Activated B cell treated with CpG ODN at 0.5 μM for 24 hours (primary cell): ENCODE measurements around the gene NQO2. TPM values are rescaled to one million over a fixed set of nuclear protein-coding genes. Genes with fewer than 3 reads are reported as not detected.

ENCODE experiments used
- ATAC-seq: fragments of 200-7000 bp; cut with Tn5 transposase; one replicate; pipeline ENCODE4 v1.10.0; 2021; ENCODE audit warnings: low read depth, mild to moderate bottlenecking, moderate library complexity
- CTCF ChIA-PET: fragments of 350-600 bp; sonication (Branson Sonifier 250); formaldehyde crosslinking; loops from one replicate; lab custom pipeline; 2021; ENCODE audit warnings: antibody characterized with exemption; lab: Charles Lee
- POLR2A ChIA-PET: fragments of 350-600 bp; sonication (Branson Sonifier 250); formaldehyde crosslinking; loops from one replicate; lab custom pipeline; 2021; ENCODE audit warnings: antibody characterized with exemption; lab: Charles Lee
- DNase-seq: peaks from one replicate; pipeline ENCODE4 v3.0.0; 2022
- H3K27ac Mint-ChIP-seq: one replicate; pipeline ENCODE4 v1.8.0; 2020; ENCODE audit warnings: mixed read lengths
- H3K27me3 Mint-ChIP-seq: one replicate; pipeline ENCODE4 v1.8.0; 2021; ENCODE audit warnings: mixed read lengths
- H3K36me3 Mint-ChIP-seq: one replicate; pipeline ENCODE4 v1.8.0; 2021; ENCODE audit warnings: low read depth, mixed read lengths
- H3K4me1 Mint-ChIP-seq: one replicate; pipeline ENCODE4 v1.8.0; 2021; ENCODE audit warnings: mixed read lengths
- H3K4me3 Mint-ChIP-seq: one replicate; pipeline ENCODE4 v1.8.0; 2020; ENCODE audit warnings: mild to moderate bottlenecking, mixed read lengths
- H3K9me3 Mint-ChIP-seq: one replicate; pipeline ENCODE4 v1.8.0; 2020; ENCODE audit warnings: mixed read lengths
- intact Hi-C: fragments of 100-400 bp; cut with micrococcal nuclease; formaldehyde crosslinking; loops from one replicate; pipeline ENCODE4 v1.15.1; 2024
- total RNA-seq: library from RNA; stranded (reverse); gene quantifications from 2 replicates; pipeline ENCODE4 v1.2.3, GENCODE V29; 2022
- TF ChIP-seq, protein P1 (sequence below): fragments of 200-600 bp; IDR thresholded peaks from one replicate; pipeline ENCODE4 v1.8.0; 2022; ENCODE audit warnings: antibody characterized with exemption, mild to moderate bottlenecking

NQO2 gene
- total RNA-seq, 1 donor from 2014 or later = 12.3 TPM

DNA sequence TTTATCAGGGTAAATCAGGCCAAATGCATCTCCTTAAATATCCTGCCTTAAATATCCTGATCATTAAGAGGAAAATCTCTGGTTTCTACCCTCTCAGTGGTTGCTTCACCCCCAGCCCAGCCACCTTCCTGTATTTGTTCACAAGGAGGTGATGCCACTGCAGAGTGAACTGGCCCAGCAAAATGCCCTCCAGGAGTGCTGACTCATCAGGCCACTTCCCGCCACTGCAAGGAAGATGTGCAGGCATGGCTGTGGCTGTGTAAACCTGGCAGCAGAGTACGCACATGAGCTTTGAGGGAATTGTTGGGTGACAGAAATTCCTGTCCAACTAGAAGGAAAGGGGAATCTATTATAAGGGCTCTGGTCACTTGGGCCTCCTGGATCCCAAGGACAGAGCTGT, 13.8 kb downstream of the NQO2 start:
- ChIA-PET CTCF (no interaction called here), POLR2A (interaction anchor here (1.5 kb wide), 1 partner anchor 10 kb away, joined by 3 read pairs; no protein-coding TSS in a partner anchor)
- TF ChIP-seq, protein P1, sequence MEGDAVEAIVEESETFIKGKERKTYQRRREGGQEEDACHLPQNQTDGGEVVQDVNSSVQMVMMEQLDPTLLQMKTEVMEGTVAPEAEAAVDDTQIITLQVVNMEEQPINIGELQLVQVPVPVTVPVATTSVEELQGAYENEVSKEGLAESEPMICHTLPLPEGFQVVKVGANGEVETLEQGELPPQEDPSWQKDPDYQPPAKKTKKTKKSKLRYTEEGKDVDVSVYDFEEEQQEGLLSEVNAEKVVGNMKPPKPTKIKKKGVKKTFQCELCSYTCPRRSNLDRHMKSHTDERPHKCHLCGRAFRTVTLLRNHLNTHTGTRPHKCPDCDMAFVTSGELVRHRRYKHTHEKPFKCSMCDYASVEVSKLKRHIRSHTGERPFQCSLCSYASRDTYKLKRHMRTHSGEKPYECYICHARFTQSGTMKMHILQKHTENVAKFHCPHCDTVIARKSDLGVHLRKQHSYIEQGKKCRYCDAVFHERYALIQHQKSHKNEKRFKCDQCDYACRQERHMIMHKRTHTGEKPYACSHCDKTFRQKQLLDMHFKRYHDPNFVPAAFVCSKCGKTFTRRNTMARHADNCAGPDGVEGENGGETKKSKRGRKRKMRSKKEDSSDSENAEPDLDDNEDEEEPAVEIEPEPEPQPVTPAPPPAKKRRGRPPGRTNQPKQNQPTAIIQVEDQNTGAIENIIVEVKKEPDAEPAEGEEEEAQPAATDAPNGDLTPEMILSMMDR = no peak
- Mint-ChIP-seq H3K4me3 (no peak overlapping the region), H3K36me3 (peaks cover 56% of the 10 kb centered on the region), H3K27me3 (no peaks in the 10 kb centered on the region), H3K9me3 (peaks cover 24% of the 10 kb centered on the region), H3K27ac (no peak overlapping the region), H3K4me1 (no peaks in the 10 kb centered on the region)
- intact Hi-C loops = no loop called here
- no peak for ATAC-seq
- DNase-seq = no peak

DNA sequence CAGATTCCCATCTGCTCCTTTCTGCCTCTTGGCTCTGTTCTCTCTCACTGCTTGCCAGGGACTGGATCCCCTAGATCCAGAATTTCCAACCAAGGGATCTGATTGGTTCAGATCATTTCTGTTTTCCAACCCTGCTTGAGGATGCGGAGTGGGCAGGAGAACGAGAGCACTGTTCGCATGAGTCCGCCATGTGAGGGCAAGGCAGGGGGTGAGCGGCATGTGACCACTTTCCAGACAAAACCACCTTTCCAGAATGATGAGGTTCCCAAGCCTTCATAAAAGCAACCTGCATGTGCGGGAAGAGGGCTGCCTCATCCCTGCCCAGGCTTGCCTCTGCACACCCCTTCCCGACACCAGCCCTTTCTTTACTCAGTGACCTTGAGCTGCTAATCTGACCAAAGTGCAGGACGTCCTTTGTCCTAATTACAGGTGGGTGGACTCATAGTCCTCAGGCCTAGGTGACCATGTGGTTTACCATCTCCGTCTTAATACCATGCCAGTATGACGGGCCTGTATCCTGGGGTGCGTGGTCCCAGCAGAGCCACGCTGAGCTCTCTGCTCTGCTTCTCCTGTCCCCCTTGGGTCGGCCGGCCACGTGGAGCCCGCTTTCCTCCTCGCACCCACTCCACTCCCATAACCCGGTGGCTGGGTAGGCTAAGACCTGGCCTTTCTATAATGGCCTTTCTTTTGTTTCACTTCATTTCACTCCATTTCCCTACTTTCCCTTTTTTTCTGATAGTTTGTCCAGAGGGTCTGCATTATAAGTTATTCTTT, 14.4 kb downstream of the NQO2 start:
- CTCF ChIA-PET = no interaction called here
- no peak overlapping the region for H3K27ac Mint-ChIP-seq
- DNase-seq (no peak), ATAC-seq (no peak)
- H3K4me1 Mint-ChIP-seq = no peaks in the 10 kb centered on the region
- POLR2A ChIA-PET = interaction anchor here (1.5 kb wide), 1 partner anchor 10 kb away, joined by 3 read pairs; no protein-coding TSS in a partner anchor
- peaks cover 51% of the 10 kb centered on the region for H3K36me3 Mint-ChIP-seq
- H3K27me3 Mint-ChIP-seq = no peaks in the 10 kb centered on the region
- intact Hi-C loops = no loop called here
- TF ChIP-seq, protein P1 = no peak
- peaks cover 24% of the 10 kb centered on the region for H3K9me3 Mint-ChIP-seq
- no peak overlapping the region for H3K4me3 Mint-ChIP-seq

DNA sequence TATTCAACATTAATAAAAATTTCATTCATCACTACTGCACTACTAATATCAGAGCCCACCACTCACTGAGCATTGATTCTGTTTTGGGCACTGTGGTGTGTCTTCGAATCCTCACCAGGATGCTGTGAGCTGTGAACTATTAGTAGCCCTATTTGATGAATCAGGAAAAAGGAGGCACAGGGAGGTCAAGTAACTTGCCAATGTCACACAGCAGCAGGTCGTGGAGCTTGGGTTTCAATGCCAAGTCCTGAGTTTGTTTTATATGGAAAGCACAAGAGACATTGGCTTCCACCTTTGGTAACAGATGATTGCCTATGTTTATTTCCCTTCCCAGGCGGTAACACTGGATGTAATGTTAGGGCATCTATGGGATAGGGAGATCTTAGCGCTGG, 15.0 kb downstream of the NQO2 start:
- Mint-ChIP-seq H3K4me1 (no peaks in the 10 kb centered on the region), H3K36me3 (peaks cover 49% of the 10 kb centered on the region), H3K27me3 (no peaks in the 10 kb centered on the region), H3K27ac (no peak overlapping the region), H3K4me3 (no peak overlapping the region), H3K9me3 (peaks cover 24% of the 10 kb centered on the region)
- ChIA-PET POLR2A (interaction anchor here (1.5 kb wide), 1 partner anchor 9 kb away, joined by 3 read pairs; no protein-coding TSS in a partner anchor), CTCF (no interaction called here)
- no peak for DNase-seq
- intact Hi-C loops = no loop called here
- ATAC-seq = no peak
- TF ChIP-seq, protein P1 = no peak

DNA sequence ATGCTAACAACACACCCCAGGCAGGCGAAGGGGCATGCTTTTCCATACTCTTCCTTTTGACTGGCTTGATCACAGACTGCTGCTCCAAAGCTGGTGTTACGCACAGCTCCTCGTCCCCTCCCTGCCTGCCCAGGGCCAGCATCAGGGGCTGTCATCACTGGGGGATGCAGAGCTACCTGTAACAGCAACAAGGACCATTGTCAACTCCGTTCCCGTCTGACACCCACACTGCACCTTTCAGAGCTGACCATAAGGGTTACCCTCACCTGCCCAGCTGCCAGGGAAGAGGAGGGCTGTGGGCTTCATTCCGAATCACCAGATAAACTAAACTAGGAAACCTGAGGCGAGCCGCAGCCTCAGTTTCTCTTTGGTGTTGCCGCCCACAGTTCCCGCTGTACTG, 15.4 kb downstream of the NQO2 start:
- H3K4me3 Mint-ChIP-seq = no peak overlapping the region
- H3K4me1 Mint-ChIP-seq = no peaks in the 10 kb centered on the region
- TF ChIP-seq, protein P1 = no peak
- DNase-seq (no peak), ATAC-seq (no peak)
- CTCF ChIA-PET = no interaction called here
- intact Hi-C loops = no loop called here
- no peak overlapping the region for H3K27ac Mint-ChIP-seq
- peaks cover 47% of the 10 kb centered on the region for H3K36me3 Mint-ChIP-seq
- no peaks in the 10 kb centered on the region for H3K27me3 Mint-ChIP-seq
- H3K9me3 Mint-ChIP-seq = peaks cover 23% of the 10 kb centered on the region
- POLR2A ChIA-PET = interaction anchor here (1.5 kb wide), 1 partner anchor 9 kb away, joined by 3 read pairs; no protein-coding TSS in a partner anchor

DNA sequence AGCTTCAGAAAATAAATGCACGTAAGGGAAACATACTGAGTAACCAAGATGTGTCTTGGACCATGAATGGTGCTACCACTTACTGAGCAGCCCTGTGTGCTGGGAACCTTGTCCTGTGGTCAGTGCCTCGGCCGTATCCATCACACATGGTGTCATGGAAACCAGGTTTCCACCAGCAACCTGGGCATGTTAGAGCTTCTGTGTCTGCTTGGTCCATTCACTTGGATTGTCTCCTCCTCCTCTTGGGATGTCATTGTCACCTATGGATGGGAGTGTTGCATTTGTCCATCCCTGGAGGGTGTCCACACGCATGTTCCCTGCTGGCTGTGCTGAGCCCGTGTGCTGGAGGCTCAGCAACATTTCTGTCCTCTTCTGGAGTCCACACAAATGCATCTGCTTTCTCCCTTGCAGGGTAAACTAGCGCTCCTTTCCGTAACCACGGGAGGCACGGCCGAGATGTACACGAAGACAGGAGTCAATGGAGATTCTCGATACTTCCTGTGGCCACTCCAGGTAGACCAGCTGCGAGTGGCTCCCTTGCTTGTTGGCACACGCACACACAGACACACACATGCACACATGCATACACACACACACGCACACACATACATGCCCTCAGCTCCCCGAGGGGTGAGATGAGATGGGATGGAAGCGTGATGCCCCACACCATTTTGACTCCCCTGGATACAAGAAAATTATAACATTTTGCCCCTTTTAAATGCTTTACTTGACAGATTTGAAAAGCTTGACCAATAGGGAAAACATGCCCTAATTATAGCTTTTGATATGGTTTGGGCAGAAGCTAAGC, 17.0 kb downstream of the NQO2 start:
- ChIA-PET CTCF (no interaction called here), POLR2A (interaction anchor here (1.0 kb wide), 1 partner anchor 49 kb away, joined by 3 read pairs; no protein-coding TSS in a partner anchor)
- Mint-ChIP-seq H3K27ac (no peak overlapping the region), H3K36me3 (peaks cover 33% of the 10 kb centered on the region), H3K4me3 (no peak overlapping the region), H3K9me3 (peaks cover 10% of the 10 kb centered on the region), H3K27me3 (no peaks in the 10 kb centered on the region), H3K4me1 (no peaks in the 10 kb centered on the region)
- DNase-seq (no peak), ATAC-seq (no peak)
- intact Hi-C loops = no loop called here
- TF ChIP-seq, protein P1 = no peak
